Measurements from ENCODE around the gene MEGF8. TPM values are rescaled to one million over a fixed set of nuclear protein-coding genes. Genes with fewer than 3 reads are reported as not detected.

MEGF8 gene
- total and polyA plus RNA-seq, 2 of the 13 experiments (the other 11 are each of a cell fraction or from before 2014, with no cell fraction given), result 4.0 to 8.8 TPM

GRCh38 chr19:42281827-42282762, 43.3 kb upstream of the MEGF8 start (continued):
- TF ChIP-seq ASH2L (IDR thresholded peaks at IDR 0.05; ENCODE audit: insufficient read length, low read depth, low read length), result peak; percentile 54
- no peak for TF ChIP-seq ATRX (CRISPR knock-in tag; IDR thresholded peaks at IDR 0.05; ENCODE audit: borderline replicate concordance)
- TF ChIP-seq ZNF543 (CRISPR knock-in tag; IDR thresholded peaks at IDR 0.05), result no peak
- TF ChIP-seq ZNF337 (CRISPR knock-in tag; IDR thresholded peaks at IDR 0.05; ENCODE audit: borderline replicate concordance, low read depth), result no peak
- no peak for TF ChIP-seq ZNF567 (CRISPR knock-in tag; IDR thresholded peaks at IDR 0.05; ENCODE audit: borderline replicate concordance)
- TF ChIP-seq TEAD3 (CRISPR knock-in tag; optimal IDR thresholded peaks at IDR 0.05; ENCODE audit: borderline replicate concordance), result no peak
- TF ChIP-seq ZNF205 (CRISPR knock-in tag; IDR thresholded peaks at IDR 0.05), result no peak
- no peak for TF ChIP-seq ZSCAN25 (CRISPR knock-in tag; IDR thresholded peaks at IDR 0.05)
- no peak for TF ChIP-seq ZNF33A (CRISPR knock-in tag; IDR thresholded peaks at IDR 0.05; ENCODE audit: borderline replicate concordance)
- no peak for TF ChIP-seq KLF13 (CRISPR knock-in tag; IDR thresholded peaks at IDR 0.05)
- no peak for TF ChIP-seq AFF4 (CRISPR knock-in tag; IDR thresholded peaks at IDR 0.05)
- no peak for TF ChIP-seq ZNF879 (CRISPR knock-in tag; IDR thresholded peaks at IDR 0.05)
- TF ChIP-seq RBM39 (IDR thresholded peaks at IDR 0.05; ENCODE audit: low read depth, low read length, poor library complexity, severe bottlenecking), result no peak
- TF ChIP-seq ZBTB1 (CRISPR knock-in tag; IDR thresholded peaks at IDR 0.05; ENCODE audit: borderline replicate concordance), result no peak
- TF ChIP-seq RARG (CRISPR knock-in tag; IDR thresholded peaks at IDR 0.05; ENCODE audit: low read depth), result no peak
- TF ChIP-seq ZFX (CRISPR knock-in tag; IDR thresholded peaks at IDR 0.05; ENCODE audit: low read depth), result peak; percentile 43
- TF ChIP-seq SOX6 (IDR thresholded peaks at IDR 0.05), result no peak
- TF ChIP-seq SOX6 (CRISPR knock-in tag; IDR thresholded peaks at IDR 0.05), result peak; percentile 41; the same call in 1 of the 2 replicates
- peak; percentile 40; the same call in 1 of the 2 replicates for TF ChIP-seq ZZZ3 (CRISPR knock-in tag; IDR thresholded peaks at IDR 0.05; ENCODE audit: borderline replicate concordance)
- TF ChIP-seq ZNF280D (CRISPR knock-in tag; IDR thresholded peaks at IDR 0.05), result no peak
